ENCODE data around the gene ASF1B.

ASF1B gene

DNA sequence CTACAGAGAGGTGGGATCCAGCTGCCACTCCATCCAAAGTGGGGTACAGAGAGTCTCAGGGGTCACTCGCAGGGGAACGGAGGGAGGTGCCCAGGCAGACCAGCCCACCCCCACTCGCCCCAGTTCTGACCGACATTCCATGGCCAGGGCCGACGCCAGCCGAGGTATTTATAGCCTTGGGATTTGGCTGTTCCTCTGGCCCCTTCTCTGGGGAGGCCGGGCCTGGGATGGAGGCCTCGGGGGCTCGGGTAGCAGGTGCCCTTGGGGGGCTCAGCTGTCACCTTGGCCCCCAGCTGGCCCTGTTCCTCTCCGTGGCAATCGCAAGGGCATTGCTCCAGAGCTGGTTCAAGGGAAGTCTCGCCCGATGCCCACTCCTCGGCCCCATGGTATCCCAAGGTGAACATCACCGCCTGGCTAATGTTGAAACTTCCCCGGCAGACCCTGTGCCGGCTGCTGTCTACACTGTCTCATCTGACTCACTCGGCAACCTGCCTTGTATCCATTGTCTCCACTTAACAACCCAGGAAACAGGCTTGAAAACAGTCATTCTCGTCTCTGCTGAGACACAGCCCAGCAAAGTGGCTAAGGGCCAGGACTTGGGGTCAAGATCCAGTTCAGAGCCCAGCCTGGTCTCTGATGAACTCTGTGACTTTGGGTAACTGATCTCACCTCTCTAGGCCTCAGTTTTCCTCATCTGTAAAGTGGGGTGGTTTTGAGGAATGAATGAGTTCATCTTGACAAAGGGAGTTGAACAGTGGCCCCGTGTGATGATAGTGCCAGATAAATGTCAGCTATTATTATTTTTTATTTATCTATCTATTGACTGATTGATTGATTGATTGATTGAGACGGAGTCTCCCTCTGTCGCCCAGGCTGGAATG is 28.6 kb downstream of the ASF1B start:
- no peak for DNase-seq (ENCODE audit: low spot score)

GRCh38 chr19:14106840-14107239 is 29.5 kb downstream of the ASF1B start:
- no peak for DNase-seq (ENCODE audit: low spot score)

- DNase-seq (ENCODE audit: low spot score): no peak
These were observed 30.7 kb downstream of the ASF1B start for GRCh38 chr19:14105680-14106079.

- DNase-seq (ENCODE audit: low spot score): no peak
These were observed 33.1 kb downstream of the ASF1B start for GRCh38 chr19:14103310-14103709.

- no peak for DNase-seq (ENCODE audit: low spot score)
These were observed 33.6 kb downstream of the ASF1B start for GRCh38 chr19:14102756-14103155.

GRCh38 chr19:14102102-14102696 is 34.2 kb downstream of the ASF1B start:
- no peak for DNase-seq (ENCODE audit: low spot score)

DNA sequence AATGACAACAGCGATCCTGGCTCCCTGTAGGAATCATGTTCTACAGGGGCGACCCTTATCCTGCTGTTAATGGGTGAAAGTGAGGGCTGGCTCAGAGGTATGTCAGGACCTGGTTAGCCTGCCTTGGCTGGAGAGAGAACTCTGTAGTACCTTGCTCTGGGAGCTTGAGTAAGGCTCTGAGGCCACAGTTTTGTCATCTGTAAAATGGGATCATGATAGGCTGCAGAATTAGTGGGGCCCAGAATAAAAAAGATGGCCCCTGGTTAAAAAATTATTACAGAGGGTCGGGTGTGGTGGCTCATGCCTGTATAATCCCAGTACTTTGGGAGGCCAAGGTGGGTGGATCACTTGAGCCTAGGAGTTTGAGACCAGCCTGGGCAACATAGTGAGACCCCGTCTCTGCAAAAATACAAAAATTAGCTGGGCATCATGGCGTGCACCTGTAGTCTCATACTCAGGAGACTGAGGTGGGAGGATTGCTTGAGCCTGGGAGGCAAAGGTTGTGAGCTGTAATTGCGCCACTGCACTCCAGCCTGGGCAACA is 35.3 kb downstream of the ASF1B start:
- no peak for DNase-seq (ENCODE audit: low spot score)

DNA sequence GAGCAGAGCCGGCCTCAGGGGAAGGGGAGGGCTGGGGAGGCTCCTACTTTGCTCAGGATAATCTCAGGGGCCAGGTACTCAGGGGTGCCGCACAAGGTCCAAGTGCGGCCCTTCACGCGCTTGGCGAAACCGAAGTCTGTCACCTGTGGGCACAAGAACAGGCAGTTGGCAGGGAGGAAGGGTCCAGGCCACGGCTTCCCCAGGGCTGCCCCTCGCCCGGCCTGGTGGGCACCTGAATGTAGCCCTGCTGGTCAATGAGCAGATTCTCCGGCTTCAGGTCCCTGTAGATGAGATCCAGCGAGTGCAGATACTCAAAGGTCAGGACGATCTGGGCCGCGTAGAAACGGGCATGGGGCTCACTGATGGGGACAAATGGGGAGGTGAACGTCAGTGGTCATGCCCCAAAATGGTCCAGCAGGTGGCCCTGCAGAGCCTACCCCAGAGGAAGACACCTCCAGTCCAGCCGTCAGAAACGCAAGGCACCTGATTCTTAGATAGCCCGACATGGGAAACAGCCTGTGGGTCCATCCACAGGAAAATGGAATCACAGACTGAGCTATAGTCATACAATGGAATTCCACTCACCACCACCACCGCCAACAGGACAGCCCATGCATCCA is 38.7 kb downstream of the ASF1B start:
- no peak for DNase-seq (ENCODE audit: low spot score)

GRCh38 chr19:14096272-14096992 is 40.0 kb downstream of the ASF1B start:
- DNase-seq (ENCODE audit: low spot score): no peak

DNA sequence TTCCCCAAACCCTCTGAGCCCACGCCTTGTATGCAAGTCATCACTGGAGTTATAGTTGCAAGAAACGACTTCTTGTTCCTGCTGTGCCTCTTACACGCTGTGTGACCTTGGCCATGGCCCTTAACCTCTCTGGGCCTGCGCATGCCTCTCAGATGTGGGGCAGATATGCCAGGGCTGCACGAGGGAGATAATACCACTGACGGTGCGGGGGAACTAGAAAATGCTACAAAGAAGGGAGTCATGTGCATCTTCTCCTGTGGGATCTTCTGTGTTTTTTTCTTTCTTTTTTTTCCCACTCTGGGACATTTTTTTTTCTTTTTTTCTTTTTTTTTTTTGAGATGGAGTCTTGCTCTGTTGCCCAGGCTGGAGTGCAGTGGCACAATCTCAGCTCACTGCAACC is 41.5 kb downstream of the ASF1B start:
- no peak for DNase-seq (ENCODE audit: low spot score)

- no peak for DNase-seq (ENCODE audit: low spot score)
These were observed 43.1 kb downstream of the ASF1B start for GRCh38 chr19:14093117-14093823.

DNA sequence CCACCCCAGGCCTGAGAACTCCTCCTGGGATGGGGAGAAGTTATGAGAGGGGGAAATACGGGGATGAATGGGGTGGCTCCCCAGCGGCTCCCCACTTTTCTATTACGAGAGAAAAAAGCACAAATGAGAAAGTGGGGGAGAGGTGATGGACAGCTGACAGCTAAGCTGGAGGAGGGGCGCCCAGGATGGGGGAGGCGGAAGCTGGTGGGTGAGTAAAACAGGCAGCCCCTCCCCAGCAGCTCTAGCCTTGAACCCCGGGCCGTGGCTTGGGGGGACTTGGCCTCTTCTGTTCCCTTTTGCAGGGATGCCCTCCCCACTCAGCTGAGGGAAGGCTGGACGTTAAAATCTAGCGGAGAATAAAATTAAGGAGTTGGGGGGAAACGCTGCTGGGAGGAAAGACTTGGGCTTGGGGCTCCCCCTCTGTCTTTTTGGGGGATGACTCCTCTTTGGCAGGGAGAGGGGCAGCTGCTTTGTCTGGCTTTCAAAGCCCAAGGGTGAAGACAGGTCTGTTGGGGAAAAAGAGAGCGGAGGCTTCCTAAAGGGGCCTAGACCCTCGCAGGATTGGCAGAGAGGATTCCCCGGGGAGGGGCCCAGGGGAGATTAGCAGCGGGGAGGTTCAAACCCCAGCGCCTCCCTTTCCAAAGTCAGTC is 44.5 kb downstream of the ASF1B start:
- no peak for DNase-seq (ENCODE audit: low spot score)

GRCh38 chr19:14091081-14091812 is 45.1 kb downstream of the ASF1B start:
- DNase-seq (ENCODE audit: low spot score): peak; percentile 59

DNA sequence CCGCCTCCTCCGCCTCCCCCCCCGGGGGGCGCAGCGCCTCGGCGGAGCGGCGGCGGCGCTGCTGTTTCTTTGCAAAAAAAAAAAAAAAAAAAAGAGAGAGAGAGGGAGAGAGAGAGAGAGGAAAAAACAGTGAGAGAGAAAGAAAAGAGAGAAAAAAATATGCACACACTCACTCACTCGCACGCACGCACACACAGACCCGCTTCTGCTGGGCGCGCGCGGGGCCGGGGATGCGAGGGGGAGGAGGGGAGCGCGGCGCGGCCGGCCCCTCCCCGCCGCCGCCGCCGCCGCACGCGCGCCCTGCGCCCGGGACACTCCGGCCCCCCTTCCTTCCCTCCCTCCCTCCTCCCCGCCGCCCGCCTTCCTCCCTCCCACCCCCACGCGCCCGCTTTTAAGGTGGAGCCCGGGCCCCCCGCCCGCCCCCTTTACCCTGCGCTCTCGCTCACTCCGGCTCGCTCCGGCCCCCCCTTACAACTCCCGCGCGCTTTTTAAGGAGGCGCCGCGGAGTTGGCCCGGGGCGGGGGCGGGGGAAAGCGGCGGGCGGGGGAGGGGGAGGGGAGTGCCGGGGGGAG is 45.8 kb downstream of the ASF1B start, which contains the start of gene SAMD1:
Gene SAMD1 (minus strand): TSS at position 243 of the 572 bp plus-strand sequence.
- peak; percentile 90 for DNase-seq (ENCODE audit: low spot score)

DNA sequence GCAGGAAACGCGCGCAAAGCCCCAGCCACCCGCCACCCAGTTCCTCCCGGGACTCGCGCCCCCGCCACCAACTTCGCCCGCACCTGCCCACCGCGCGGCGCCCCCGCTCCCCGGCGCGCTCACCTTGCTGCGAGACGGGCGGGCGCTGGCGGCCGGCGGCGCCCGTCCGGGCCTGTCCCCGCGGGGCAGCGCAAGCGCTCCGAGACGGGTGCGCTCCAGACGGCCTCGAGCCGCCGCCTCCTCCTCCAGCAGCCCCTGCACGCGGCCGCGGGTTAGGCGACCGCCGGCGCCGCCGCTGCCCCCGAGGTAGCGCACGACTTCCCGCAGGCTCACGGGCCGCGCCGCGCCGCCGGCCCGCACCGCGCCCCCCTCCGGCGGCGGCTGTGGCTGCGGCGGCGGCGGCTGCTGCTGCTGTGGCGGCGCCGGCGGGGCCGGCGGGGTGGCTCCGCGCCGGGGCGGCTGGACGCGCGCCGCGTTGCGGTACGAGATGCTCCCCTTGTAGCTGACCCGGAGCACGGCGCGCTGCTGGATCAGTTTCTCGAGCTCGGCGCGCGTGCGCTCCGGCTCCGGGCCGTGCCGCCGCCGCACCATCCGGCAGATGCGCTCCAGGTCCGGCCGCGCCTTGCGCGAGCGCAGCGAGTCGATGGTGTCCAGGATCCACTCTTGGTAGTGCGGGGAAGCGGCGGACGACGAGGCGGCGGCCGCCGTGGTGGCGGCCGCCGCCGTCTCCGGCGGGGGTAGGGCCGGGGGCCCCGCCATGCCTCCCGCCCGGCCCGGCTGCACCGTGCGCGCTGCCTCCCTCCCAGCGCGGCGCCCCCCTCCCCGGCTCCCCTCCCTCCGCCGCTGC is 46.5 kb downstream of the ASF1B start:
- peak; percentile 34 for DNase-seq (ENCODE audit: low spot score)

DNA sequence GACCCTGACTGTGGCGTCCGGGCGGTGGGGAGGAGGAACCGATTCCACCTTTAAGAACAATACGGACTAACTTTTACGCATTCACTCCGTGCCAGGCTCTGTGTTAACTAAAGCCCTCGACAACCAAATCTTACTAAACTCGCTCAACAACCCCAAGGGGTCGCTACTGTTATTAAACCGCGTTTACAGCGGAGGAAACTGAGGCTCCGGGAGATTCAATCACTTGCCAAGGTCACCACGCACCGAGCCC is 47.1 kb downstream of the ASF1B start:
- peak; percentile 32 for DNase-seq (ENCODE audit: low spot score)

GRCh38 chr19:14088634-14089411 is 47.6 kb downstream of the ASF1B start:
- DNase-seq (ENCODE audit: low spot score): no peak

GRCh38 chr19:14086098-14086497 is 50.3 kb downstream of the ASF1B start:
- no peak for DNase-seq (ENCODE audit: low spot score)

Measured in CD4-positive, alpha-beta T cell treated with Interleukin-15 for 4 hours (primary cell).